Endothelial cell of umbilical vein (primary cell): ENCODE measurements around the gene FNIP1.

ENCODE experiments used
- CTCF ChIP-seq, 2 donors: IDR thresholded peaks; 1 replicate in 1 of 2; 2 replicates in 1 of 2; pipeline ENCODE4 v1.5.1; 2011; ENCODE audit warnings: low read length in 2 of 2, mild to moderate bottlenecking in 2 of 2, moderate library complexity in 2 of 2, control low read depth in 1 of 2, inconsistent platforms in 1 of 2, low read depth in 1 of 2; ENCODE audit not compliant: insufficient read depth in 1 of 2; ENCODE audit errors: extremely low read depth in 1 of 2
- EZH2 ChIP-seq: IDR thresholded peaks from 2 replicates; pipeline ENCODE4 v1.6.1; 2012; ENCODE audit warnings: borderline replicate concordance, low read depth, mild to moderate bottlenecking, moderate library complexity, low read length, inconsistent platforms; ENCODE audit not compliant: severe bottlenecking
- FOS ChIP-seq: IDR thresholded peaks from 2 replicates; pipeline ENCODE4 v1.6.1; 2011; ENCODE audit warnings: mild to moderate bottlenecking, low read length, moderate library complexity, borderline replicate concordance; ENCODE audit not compliant: insufficient read depth
- MAX ChIP-seq: IDR thresholded peaks from 2 replicates; pipeline ENCODE4 v1.6.1; 2011; ENCODE audit not compliant: insufficient read depth, insufficient read length
- MYC ChIP-seq: IDR thresholded peaks from one replicate; pipeline ENCODE4 v1.6.1; 2011; ENCODE audit warnings: mild to moderate bottlenecking, low read depth, low read length
- POLR2A ChIP-seq: IDR thresholded peaks from 2 replicates; pipeline ENCODE4 v1.6.1; 2012; ENCODE audit warnings: low read depth, mild to moderate bottlenecking, control low read depth, low read length
- POLR2AphosphoS5 ChIP-seq: IDR thresholded peaks from 2 replicates; pipeline ENCODE4 v1.6.1; 2012; ENCODE audit warnings: low read depth, mild to moderate bottlenecking, control low read depth, low read length, moderate library complexity; ENCODE audit not compliant: insufficient read depth

- TF ChIP-seq CTCF (IDR thresholded peaks at IDR 0.05; ENCODE audit: extremely low read depth in 1 of 2, insufficient read depth in 1 of 2, low read depth in 1 of 2, low read length in 2 of 2) (no peak), EZH2 (no peak), FOS (no peak), POLR2AphosphoS5 (no peak), POLR2A (no peak), MAX (no peak), MYC (no peak)
Measured at GRCh38 chr5:131790550-131790949, 6.3 kb downstream of the FNIP1 start.
